ENCODE measurements around the gene UBE2R2.
"Not testable (repeated sequence)": the region's sequence is repeated elsewhere in the genome, so short reads cannot be mapped to it uniquely, and the experiment has no call there.

The UBE2R2 gene

GRCh38 chr9:33837138-33837537 is 20.2 kb downstream of the UBE2R2 start:
- Histone ChIP-seq H3K27ac (ENCODE audit: low read depth in 2 of 2, low read length in 2 of 2) (no peak overlapping the region), H3K4me1 (ENCODE audit: control insufficient read depth in 2 of 2, insufficient read depth in 2 of 2, low read length in 2 of 2) (peaks cover 4% of the 10 kb centered on the region in 2 donors), H3K9me3 (ENCODE audit: control insufficient read depth in 2 of 2, low read length in 2 of 2) (no peaks in the 10 kb centered on the region), H3K9ac (ENCODE audit: low read depth in 1 of 2, low read length in 2 of 2) (no peak overlapping the region), H3K27me3 (ENCODE audit: control insufficient read depth in 2 of 2, insufficient read depth in 2 of 2, low read length in 2 of 2) (no peaks in the 10 kb centered on the region), H3K4me3 (ENCODE audit: low read length in 2 of 2) (no peak overlapping the region), H3K36me3 (ENCODE audit: control insufficient read depth in 2 of 2, insufficient read depth in 2 of 2, low read length in 2 of 2) (no peaks in the 10 kb centered on the region)

DNA sequence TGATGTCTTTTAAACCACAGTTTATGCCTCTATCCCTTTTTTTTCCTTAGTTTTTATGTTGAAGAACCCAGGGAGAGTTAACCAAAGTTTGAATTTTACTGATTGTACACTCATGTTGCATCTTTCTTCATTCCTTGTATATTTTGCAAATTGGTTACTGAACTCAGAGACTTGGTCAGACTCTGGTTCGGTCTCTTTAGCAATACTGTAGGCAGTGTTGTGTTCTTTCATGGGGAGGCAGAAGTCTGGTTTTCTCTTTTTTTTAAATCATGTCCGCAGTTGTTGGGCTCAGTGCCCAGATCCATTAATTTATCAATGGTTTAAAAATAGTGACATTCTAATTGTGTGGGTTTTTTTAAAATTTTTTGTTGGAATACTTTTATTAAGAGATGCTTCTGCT is 23.4 kb downstream of the UBE2R2 start:
- Histone ChIP-seq H3K4me3 (ENCODE audit: low read length in 2 of 2) (no peak overlapping the region), H3K27me3 (ENCODE audit: control insufficient read depth in 2 of 2, insufficient read depth in 2 of 2, low read length in 2 of 2) (no peaks in the 10 kb centered on the region), H3K27ac (ENCODE audit: low read depth in 2 of 2, low read length in 2 of 2) (no peak overlapping the region), H3K4me1 (ENCODE audit: control insufficient read depth in 2 of 2, insufficient read depth in 2 of 2, low read length in 2 of 2) (peaks cover 4% of the 10 kb centered on the region in 2 donors), H3K36me3 (ENCODE audit: control insufficient read depth in 2 of 2, insufficient read depth in 2 of 2, low read length in 2 of 2) (no peaks in the 10 kb centered on the region), H3K9me3 (ENCODE audit: control insufficient read depth in 2 of 2, low read length in 2 of 2) (no peaks in the 10 kb centered on the region), H3K9ac (ENCODE audit: low read depth in 1 of 2, low read length in 2 of 2) (no peak overlapping the region)

- H3K9me3 ChIP-seq (ENCODE audit: control insufficient read depth in 2 of 2, low read length in 2 of 2), result no peaks in the 10 kb centered on the region
- no peak overlapping the region for H3K4me3 ChIP-seq (ENCODE audit: low read length in 2 of 2)
- no peaks in the 10 kb centered on the region for H3K27me3 ChIP-seq (ENCODE audit: control insufficient read depth in 2 of 2, insufficient read depth in 2 of 2, low read length in 2 of 2)
- no peak overlapping the region for H3K9ac ChIP-seq (ENCODE audit: low read depth in 1 of 2, low read length in 2 of 2)
- peaks cover 0 to 6% of the 10 kb centered on the region in 2 donors for H3K4me1 ChIP-seq (ENCODE audit: control insufficient read depth in 2 of 2, insufficient read depth in 2 of 2, low read length in 2 of 2)
- no peaks in the 10 kb centered on the region for H3K36me3 ChIP-seq (ENCODE audit: control insufficient read depth in 2 of 2, insufficient read depth in 2 of 2, low read length in 2 of 2)
- H3K27ac ChIP-seq (ENCODE audit: low read depth in 2 of 2, low read length in 2 of 2), result no peak overlapping the region
Observed at GRCh38 chr9:33843312-33843961, 26.5 kb downstream of the UBE2R2 start.

- no peaks in the 10 kb centered on the region for H3K27me3 ChIP-seq (ENCODE audit: control insufficient read depth in 2 of 2, insufficient read depth in 2 of 2, low read length in 2 of 2)
- no peaks in the 10 kb centered on the region for H3K36me3 ChIP-seq (ENCODE audit: control insufficient read depth in 2 of 2, insufficient read depth in 2 of 2, low read length in 2 of 2)
- no peak overlapping the region for H3K9ac ChIP-seq (ENCODE audit: low read depth in 1 of 2, low read length in 2 of 2)
- no peak overlapping the region for H3K4me3 ChIP-seq (ENCODE audit: low read length in 2 of 2)
- H3K4me1 ChIP-seq (ENCODE audit: control insufficient read depth in 2 of 2, insufficient read depth in 2 of 2, low read length in 2 of 2), result peaks cover 3 to 15% of the 10 kb centered on the region in 2 donors
- no peaks in the 10 kb centered on the region for H3K9me3 ChIP-seq (ENCODE audit: control insufficient read depth in 2 of 2, low read length in 2 of 2)
- no peak overlapping the region for H3K27ac ChIP-seq (ENCODE audit: low read depth in 2 of 2, low read length in 2 of 2)
Observed at GRCh38 chr9:33846231-33846630, 29.3 kb downstream of the UBE2R2 start.

GRCh38 chr9:33847894-33848205 is 30.9 kb downstream of the UBE2R2 start:
- H3K9ac ChIP-seq (ENCODE audit: low read depth in 1 of 2, low read length in 2 of 2); H3K4me3 ChIP-seq (ENCODE audit: low read length in 2 of 2): not testable (repeated sequence)
- peaks cover 7 to 23% of the 10 kb centered on the region in 2 donors for H3K4me1 ChIP-seq (ENCODE audit: control insufficient read depth in 2 of 2, insufficient read depth in 2 of 2, low read length in 2 of 2)

GRCh38 chr9:33850267-33850629 is 33.3 kb downstream of the UBE2R2 start:
- Histone ChIP-seq H3K4me3 (ENCODE audit: low read length in 2 of 2) (no peak overlapping the region), H3K9me3 (ENCODE audit: control insufficient read depth in 2 of 2, low read length in 2 of 2) (no peaks in the 10 kb centered on the region), H3K27ac (ENCODE audit: low read depth in 2 of 2, low read length in 2 of 2) (no peak overlapping the region), H3K27me3 (ENCODE audit: control insufficient read depth in 2 of 2, insufficient read depth in 2 of 2, low read length in 2 of 2) (no peaks in the 10 kb centered on the region), H3K9ac (ENCODE audit: low read depth in 1 of 2, low read length in 2 of 2) (no peak overlapping the region), H3K4me1 (ENCODE audit: control insufficient read depth in 2 of 2, insufficient read depth in 2 of 2, low read length in 2 of 2) (peaks cover 7 to 23% of the 10 kb centered on the region in 2 donors), H3K36me3 (ENCODE audit: control insufficient read depth in 2 of 2, insufficient read depth in 2 of 2, low read length in 2 of 2) (no peaks in the 10 kb centered on the region)

More at GRCh38 chr9:33847894-33848205, 30.9 kb downstream of the UBE2R2 start:
- H3K36me3 ChIP-seq (ENCODE audit: control insufficient read depth in 2 of 2, insufficient read depth in 2 of 2, low read length in 2 of 2); H3K9me3 ChIP-seq (ENCODE audit: control insufficient read depth in 2 of 2, low read length in 2 of 2); H3K27ac ChIP-seq (ENCODE audit: low read depth in 2 of 2, low read length in 2 of 2); H3K27me3 ChIP-seq (ENCODE audit: control insufficient read depth in 2 of 2, insufficient read depth in 2 of 2, low read length in 2 of 2): not testable (repeated sequence)

DNA sequence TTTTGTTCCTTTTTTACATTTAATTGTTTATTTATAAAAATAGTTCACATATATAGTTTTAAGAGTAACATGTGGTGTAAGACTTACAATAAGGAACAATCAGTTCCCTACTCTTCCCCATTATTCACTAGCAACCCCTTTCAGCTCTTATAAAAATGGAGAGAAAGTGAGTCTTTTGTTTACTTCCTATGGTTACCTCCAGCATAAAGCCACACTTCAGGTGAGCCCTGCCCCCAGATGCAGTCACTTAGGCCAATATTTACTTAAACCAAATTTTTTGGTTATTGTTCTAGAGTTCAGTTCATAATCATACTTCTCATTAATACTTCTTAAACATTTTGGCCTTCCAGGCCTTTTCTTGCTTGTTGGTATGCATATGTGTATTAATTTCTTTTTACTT is 33.7 kb downstream of the UBE2R2 start:
- Histone ChIP-seq H3K27ac (ENCODE audit: low read depth in 2 of 2, low read length in 2 of 2) (no peak overlapping the region), H3K4me1 (ENCODE audit: control insufficient read depth in 2 of 2, insufficient read depth in 2 of 2, low read length in 2 of 2) (peaks cover 7 to 23% of the 10 kb centered on the region in 2 donors), H3K9ac (ENCODE audit: low read depth in 1 of 2, low read length in 2 of 2) (no peak overlapping the region), H3K27me3 (ENCODE audit: control insufficient read depth in 2 of 2, insufficient read depth in 2 of 2, low read length in 2 of 2) (no peaks in the 10 kb centered on the region), H3K36me3 (ENCODE audit: control insufficient read depth in 2 of 2, insufficient read depth in 2 of 2, low read length in 2 of 2) (no peaks in the 10 kb centered on the region), H3K4me3 (ENCODE audit: low read length in 2 of 2) (no peak overlapping the region), H3K9me3 (ENCODE audit: control insufficient read depth in 2 of 2, low read length in 2 of 2) (no peaks in the 10 kb centered on the region)

GRCh38 chr9:33851301-33851700 is 34.3 kb downstream of the UBE2R2 start:
- H3K4me3 ChIP-seq (ENCODE audit: low read length in 2 of 2), result no peak overlapping the region
- no peaks in the 10 kb centered on the region for H3K27me3 ChIP-seq (ENCODE audit: control insufficient read depth in 2 of 2, insufficient read depth in 2 of 2, low read length in 2 of 2)
- peaks cover 8 to 23% of the 10 kb centered on the region in 2 donors for H3K4me1 ChIP-seq (ENCODE audit: control insufficient read depth in 2 of 2, insufficient read depth in 2 of 2, low read length in 2 of 2)
- H3K36me3 ChIP-seq (ENCODE audit: control insufficient read depth in 2 of 2, insufficient read depth in 2 of 2, low read length in 2 of 2), result no peaks in the 10 kb centered on the region
- H3K27ac ChIP-seq (ENCODE audit: low read depth in 2 of 2, low read length in 2 of 2), result no peak overlapping the region
- no peaks in the 10 kb centered on the region for H3K9me3 ChIP-seq (ENCODE audit: control insufficient read depth in 2 of 2, low read length in 2 of 2)
- no peak overlapping the region for H3K9ac ChIP-seq (ENCODE audit: low read depth in 1 of 2, low read length in 2 of 2)

DNA sequence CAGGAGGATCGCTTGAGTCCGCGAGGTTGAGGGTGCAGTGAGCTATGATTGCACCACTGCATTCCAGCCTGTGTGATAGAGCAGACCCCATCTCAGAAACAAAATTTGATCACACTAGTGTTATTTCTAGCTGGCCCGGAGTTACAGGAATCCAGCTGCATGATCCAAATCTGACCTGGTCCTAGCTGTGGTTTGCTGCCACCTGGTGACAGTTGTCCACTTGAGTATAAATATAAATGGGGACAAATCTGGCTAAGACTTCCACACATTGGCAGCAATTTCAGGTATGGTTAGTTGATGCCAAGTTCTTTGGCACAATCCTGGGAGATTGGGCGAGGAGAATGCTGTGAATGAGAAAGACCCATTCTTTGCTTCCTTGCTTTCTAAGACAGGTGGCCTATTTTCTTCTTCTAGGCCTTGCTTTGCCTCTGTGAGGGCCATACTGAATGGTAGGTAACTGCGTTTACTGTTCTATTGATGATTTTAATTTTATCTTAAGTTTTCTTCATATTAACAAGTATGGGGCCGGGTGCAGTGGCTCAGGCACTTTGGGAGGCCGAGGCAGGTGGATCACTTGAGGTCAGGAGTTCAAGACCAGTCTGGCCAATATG is 35.4 kb downstream of the UBE2R2 start:
- Histone ChIP-seq H3K36me3 (ENCODE audit: control insufficient read depth in 2 of 2, insufficient read depth in 2 of 2, low read length in 2 of 2) (no peaks in the 10 kb centered on the region), H3K4me1 (ENCODE audit: control insufficient read depth in 2 of 2, insufficient read depth in 2 of 2, low read length in 2 of 2) (peaks cover 9 to 19% of the 10 kb centered on the region in 2 donors), H3K4me3 (ENCODE audit: low read length in 2 of 2) (no peak overlapping the region), H3K27ac (ENCODE audit: low read depth in 2 of 2, low read length in 2 of 2) (no peak overlapping the region), H3K27me3 (ENCODE audit: control insufficient read depth in 2 of 2, insufficient read depth in 2 of 2, low read length in 2 of 2) (no peaks in the 10 kb centered on the region), H3K9me3 (ENCODE audit: control insufficient read depth in 2 of 2, low read length in 2 of 2) (no peaks in the 10 kb centered on the region), H3K9ac (ENCODE audit: low read depth in 1 of 2, low read length in 2 of 2) (no peak overlapping the region)

GRCh38 chr9:33856247-33856646 is 39.3 kb downstream of the UBE2R2 start:
- H3K4me1 ChIP-seq (ENCODE audit: control insufficient read depth in 2 of 2, insufficient read depth in 2 of 2, low read length in 2 of 2), result peaks cover 6 to 8% of the 10 kb centered on the region in 2 donors
- H3K9ac ChIP-seq (ENCODE audit: low read depth in 1 of 2, low read length in 2 of 2), result no peak overlapping the region
- no peaks in the 10 kb centered on the region for H3K27me3 ChIP-seq (ENCODE audit: control insufficient read depth in 2 of 2, insufficient read depth in 2 of 2, low read length in 2 of 2)
- no peak overlapping the region for H3K4me3 ChIP-seq (ENCODE audit: low read length in 2 of 2)
- no peak overlapping the region for H3K27ac ChIP-seq (ENCODE audit: low read depth in 2 of 2, low read length in 2 of 2)
- no peaks in the 10 kb centered on the region for H3K9me3 ChIP-seq (ENCODE audit: control insufficient read depth in 2 of 2, low read length in 2 of 2)
- H3K36me3 ChIP-seq (ENCODE audit: control insufficient read depth in 2 of 2, insufficient read depth in 2 of 2, low read length in 2 of 2), result no peaks in the 10 kb centered on the region

Measured in mucosa of rectum (tissue), 2 donors.